HG02588 (cell line): ENCODE data around the gene AAK1.
"Not testable (repeated sequence)": the region's sequence is repeated elsewhere in the genome, so short reads cannot be mapped to it uniquely, and the experiment has no call there.

ENCODE experiments used
- ATAC-seq: cut with Tn5 transposase; IDR thresholded peaks from one replicate; pipeline ENCODE4 v1.9.1; 2021; ENCODE audit warnings: mild to moderate bottlenecking, moderate library complexity; ENCODE audit not compliant: unreplicated experiment

The AAK1 gene

GRCh38 chr2:69660637-69661036 is 17.1 kb upstream of the AAK1 start:
- ATAC-seq, result no peak

DNA sequence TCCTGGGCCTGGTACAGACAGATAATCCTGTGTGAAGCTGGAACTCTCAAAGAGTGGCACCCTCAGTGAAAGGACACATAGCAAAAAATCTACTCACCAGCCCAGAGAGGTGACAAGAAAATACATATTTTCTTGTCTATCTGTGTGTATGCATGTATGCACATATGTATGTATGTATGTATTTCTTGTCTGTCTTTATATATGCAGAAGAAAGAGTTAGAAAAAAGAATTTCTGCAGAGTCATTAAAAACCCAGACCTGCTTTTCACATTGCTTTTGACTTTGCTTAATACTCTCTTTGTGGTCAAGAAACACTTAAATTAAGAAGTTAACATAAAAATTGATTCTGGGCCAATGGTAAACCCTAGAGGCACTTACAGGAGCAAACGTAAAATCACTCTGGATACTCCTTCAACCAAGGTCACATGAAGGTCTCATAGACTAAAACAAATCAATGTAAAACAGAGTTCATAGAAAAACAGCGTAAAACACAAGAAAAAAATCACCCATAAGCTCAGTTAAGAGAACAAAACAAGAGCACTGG is 16.5 kb upstream of the AAK1 start:
- ATAC-seq, result no peak

GRCh38 chr2:69659349-69659748 is 15.8 kb upstream of the AAK1 start:
- ATAC-seq, result no peak

DNA sequence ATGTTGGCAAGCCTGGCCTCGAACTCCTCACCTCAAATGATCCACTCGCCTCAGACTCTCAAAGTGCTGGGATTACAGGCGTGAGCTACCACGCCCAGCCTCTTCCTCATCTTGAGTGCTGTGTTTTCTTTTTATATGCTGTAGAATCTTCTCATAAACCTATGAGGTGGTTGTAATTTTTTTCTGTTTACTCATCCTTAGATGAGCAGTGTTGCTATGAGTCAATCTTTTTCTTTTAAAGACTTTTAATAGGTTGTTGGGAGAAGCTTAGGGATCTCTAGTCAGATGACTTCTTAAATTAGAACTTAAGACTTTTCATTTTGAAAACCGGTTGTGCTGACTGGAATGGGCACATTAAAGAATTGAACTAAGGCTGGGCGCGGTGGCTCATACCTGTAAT is 8.7 kb upstream of the AAK1 start:
- no peak for ATAC-seq

- not testable (repeated sequence) for ATAC-seq
Measured at GRCh38 chr2:69647196-69647595, 3.7 kb upstream of the AAK1 start.

DNA sequence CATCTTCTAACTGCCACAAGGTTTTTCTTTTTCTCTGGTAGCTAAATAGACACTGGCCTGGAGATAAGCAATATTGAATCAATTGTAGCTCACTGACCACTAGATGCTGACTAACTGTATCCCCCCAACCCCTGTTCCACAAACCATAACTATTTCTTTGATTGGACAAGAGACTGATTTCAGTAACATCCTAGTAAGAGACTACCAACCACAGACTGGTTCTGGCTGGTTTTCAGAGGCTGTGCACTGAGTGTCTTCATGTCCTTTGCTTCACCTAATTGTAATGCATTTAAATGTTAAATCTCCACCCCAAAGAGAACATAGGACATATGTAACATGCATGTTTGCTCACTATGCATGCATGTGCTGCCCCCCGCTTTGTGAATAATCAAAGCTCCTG is 3.2 kb upstream of the AAK1 start:
- ATAC-seq, result no peak

GRCh38 chr2:69645921-69646320 is 2.4 kb upstream of the AAK1 start:
- ATAC-seq, result no peak

DNA sequence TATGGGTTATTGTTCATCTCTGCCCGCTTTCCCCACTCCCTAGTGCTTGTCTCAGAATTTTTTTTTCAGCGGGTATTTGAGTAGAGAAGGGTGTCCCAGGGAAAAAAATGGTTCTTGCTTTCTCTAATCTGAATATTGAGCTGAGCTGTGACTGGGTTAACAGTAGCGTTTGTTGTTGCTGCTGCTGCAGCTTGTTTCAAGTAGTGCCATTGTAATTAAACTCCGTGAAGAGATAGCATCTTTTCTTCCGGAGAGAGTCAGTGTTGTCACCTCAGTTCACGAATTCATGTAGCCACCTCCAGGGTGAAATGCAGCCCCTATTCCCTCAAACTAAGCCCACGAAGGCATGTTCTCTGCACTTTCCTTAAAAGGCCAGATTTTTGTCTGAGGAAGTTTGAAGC is 1.5 kb upstream of the AAK1 start:
- no peak for ATAC-seq

DNA sequence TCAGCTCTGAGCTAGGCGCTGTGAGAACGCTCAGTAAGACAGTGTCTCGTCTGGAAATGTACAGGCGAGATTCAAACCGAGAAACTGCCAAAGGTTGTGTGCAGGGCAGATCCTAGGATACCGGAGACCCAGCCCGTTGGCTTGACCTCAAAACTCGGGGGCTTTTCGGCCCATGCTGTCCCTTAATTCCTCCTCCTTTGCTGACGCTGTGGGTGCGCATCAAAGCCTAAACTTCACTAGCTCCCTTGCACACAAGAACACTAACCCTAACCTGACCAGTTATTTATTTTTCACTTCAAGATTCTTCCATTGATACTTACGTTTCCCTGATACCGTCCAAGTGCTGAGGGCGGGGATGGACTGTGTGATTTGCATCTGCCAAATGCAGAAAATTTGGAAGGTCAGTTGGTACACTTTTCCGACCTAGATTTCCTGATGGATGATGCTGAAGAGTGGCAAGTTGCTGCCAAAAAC is 1.0 kb upstream of the AAK1 start:
- ATAC-seq, result no peak

- no peak for ATAC-seq
Measured at GRCh38 chr2:69642709-69643601, 584 bp downstream of the AAK1 start.

DNA sequence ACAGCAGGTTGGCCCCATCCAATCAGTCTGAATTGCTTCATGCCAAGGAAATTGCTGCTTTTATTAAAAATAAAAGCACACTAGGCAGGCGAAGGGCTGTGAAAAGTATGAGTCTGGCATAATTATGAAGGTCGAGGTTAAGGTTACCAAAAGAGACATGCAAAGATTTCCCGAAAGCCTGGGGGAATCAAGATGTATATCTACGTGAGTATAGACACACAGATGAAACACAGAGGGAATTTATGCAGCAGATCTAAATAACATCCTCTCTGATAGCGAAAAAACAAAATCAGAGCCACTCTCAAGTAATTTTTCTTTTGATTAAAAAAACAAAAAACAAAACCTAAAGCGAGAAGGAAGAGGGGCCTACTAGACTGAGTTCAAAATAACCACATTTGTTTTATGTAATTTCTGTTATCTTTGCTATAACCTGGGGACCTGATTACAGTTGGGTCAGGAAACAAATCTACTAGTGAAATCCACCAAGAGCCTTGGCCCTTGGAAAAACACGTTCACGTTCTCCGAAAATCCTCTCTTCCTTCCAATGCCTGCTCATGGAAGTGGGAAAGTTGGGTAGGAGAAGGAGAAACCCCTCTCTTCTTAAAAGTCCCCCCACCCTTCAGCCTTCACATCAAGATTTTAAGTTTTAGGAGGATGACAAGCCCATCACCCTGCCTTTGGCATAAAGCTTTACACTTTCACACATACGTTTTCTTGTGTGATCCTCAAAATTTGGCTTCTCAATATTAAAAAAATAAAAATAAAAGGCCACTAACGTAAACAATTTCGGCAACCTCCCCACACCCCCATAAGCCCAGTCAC is 1.4 kb downstream of the AAK1 start:
- ATAC-seq, result no peak

GRCh38 chr2:69641471-69641870 is 2.1 kb downstream of the AAK1 start:
- ATAC-seq, result no peak

DNA sequence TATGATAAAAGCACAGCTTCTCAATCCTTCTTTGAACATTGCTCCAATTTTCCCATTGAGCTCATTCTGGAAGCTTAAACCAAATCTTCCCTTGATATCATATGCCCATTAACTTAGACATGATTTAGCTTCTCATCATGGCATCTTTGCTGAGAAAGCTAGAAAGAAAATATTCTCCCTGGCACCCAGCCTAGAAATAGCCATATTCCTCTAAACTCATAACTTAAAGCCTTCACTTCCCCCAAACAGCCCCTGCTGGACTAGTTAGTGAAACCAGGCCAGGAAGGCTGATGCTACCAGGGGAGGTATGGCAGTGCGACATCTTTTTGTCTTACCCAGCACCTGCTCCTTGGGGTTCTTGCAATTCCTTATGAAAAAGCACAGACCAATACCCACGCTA is 4.3 kb downstream of the AAK1 start:
- no peak for ATAC-seq

GRCh38 chr2:69638630-69639029 is 4.9 kb downstream of the AAK1 start:
- ATAC-seq, result no peak

- ATAC-seq, result no peak
Measured at GRCh38 chr2:69637923-69638322, 5.6 kb downstream of the AAK1 start.

DNA sequence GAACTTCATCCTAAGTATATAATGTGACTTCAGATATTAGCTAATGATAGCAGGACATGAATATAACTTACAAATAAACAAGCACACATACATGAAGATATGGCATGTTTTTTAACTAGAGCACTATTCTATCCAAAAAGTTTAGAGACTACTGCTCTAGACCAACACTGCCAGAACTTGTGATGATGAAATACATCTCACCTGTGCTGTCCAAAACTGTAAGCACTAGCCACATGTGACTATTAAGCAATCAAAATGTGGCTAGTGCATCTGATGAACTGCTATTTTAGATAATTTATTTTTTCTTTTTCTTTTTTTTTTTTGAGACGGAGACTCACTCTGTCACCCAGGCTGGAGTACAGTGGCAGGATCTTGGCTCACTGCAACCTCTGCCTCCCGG is 7.1 kb downstream of the AAK1 start:
- ATAC-seq, result no peak

DNA sequence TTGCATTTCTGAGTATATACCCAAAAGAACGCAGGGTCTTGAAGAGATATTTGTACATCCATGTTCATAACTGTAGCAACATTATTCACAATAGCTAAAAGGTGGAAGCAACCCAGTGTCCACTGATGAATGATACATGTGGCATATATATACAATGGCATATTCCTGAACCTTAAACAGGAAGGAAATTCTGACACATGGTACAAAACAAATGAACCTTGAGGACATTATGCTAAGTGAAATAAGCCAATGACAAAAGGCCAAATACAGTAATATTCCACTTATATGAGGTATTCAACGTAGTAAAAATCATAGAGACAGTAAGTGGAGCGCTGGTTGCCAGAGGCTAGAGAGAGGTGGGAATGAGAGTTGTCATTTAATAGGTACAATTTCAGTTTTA is 8.1 kb downstream of the AAK1 start:
- ATAC-seq, result no peak

DNA sequence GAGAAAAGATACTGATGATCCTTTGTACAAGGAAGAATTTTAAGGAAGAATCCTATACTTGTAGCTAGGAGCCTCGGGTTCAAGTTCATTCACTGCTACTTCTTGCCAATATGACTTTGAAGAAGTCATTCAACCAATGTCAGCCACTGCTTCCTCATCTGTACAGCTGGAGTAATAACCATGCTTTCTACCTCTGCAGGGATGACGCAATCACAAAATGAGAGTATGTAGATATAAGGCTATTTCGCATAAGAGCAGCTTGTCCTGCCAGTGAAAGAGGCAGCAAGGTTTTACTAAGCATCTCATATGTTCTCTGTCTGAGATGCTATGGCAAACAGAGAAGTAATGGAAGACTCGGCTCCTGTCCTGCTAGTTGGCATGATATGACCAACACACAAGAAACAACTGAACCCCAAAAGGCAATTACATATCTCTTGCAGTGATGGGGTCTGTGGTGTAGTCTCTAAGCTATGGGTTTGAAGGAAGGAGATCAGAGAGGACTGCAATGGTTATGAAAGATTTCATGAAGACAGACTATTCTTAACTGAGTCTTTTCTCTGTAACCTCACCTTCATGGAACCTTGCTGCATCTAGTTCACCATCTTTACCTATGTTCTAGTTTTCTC is 9.2 kb downstream of the AAK1 start:
- no peak for ATAC-seq

DNA sequence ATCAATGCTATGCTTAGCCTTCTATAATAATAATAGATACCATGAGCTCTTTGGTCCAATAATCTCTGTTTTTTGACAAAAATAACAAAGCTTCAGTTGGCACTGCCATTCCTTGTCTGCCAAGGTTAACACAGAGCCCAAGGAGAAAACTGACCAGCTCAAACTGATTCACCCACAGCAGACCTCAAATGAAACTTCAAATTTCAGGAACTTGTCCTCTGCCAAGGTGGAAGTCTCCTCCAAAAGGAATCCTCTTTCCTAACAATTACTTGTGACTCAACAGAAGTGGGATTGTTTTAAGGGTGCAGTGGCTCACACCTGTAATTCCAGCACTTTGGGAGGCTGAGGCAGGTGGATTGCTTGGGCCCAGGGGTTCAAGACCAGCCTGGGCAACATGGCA is 12.1 kb downstream of the AAK1 start:
- no peak for ATAC-seq

GRCh38 chr2:69629921-69630608 is 13.5 kb downstream of the AAK1 start:
- no peak for ATAC-seq
